ENCODE measurements around the gene KCTD20.

Gene KCTD20

DNA sequence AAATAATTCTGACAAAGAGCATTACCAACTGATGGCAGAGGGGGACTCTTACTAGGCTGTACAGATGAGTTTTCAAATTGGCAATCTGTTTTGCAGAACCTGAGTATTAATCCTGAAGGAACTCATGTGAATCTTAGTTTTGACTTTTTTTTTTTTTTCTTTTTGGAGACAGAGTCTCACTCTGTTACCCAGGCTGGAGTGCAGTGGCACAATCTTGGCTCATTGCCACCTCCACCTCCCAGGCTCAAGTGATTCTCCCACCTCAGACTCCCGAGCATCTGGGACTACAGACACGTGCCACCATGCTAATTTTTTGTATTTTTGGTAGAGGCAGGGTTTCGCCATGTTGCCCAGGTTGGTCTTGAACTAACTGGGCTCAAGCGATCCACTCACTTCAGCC, 49.3 kb downstream of the KCTD20 start:
- no peak for DNase-seq (ENCODE audit: low read depth)
- TF ChIP-seq, protein P1, sequence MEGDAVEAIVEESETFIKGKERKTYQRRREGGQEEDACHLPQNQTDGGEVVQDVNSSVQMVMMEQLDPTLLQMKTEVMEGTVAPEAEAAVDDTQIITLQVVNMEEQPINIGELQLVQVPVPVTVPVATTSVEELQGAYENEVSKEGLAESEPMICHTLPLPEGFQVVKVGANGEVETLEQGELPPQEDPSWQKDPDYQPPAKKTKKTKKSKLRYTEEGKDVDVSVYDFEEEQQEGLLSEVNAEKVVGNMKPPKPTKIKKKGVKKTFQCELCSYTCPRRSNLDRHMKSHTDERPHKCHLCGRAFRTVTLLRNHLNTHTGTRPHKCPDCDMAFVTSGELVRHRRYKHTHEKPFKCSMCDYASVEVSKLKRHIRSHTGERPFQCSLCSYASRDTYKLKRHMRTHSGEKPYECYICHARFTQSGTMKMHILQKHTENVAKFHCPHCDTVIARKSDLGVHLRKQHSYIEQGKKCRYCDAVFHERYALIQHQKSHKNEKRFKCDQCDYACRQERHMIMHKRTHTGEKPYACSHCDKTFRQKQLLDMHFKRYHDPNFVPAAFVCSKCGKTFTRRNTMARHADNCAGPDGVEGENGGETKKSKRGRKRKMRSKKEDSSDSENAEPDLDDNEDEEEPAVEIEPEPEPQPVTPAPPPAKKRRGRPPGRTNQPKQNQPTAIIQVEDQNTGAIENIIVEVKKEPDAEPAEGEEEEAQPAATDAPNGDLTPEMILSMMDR (IDR thresholded peaks at IDR 0.05; ENCODE audit: insufficient read depth, low read depth, low read length, missing control alignments) = no peak
- no peak overlapping the region for H3K4me3 ChIP-seq (ENCODE audit: low read depth, low read length)

DNA sequence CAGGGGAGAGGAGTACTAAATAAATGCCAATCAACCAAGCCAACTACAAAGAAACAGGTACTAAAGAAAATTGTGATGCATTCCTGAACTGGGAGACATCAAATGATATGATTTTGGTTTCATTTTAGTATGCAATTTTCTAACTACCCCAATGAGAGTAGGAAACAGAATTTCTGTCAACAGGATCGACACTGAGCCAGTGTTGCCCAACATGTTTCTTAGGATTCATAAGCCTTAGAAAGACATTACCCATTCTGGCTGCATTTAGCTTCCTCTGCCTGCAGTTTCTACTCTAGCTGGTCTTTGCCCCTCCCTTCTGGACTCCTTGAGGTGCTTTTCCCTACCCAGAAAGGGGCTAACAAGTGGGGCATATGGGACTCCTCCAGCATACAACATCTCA, 49.8 kb downstream of the KCTD20 start:
- TF ChIP-seq, protein P1 (IDR thresholded peaks at IDR 0.05; ENCODE audit: insufficient read depth, low read depth, low read length, missing control alignments) = no peak
- no peak for DNase-seq (ENCODE audit: low read depth)
- no peak overlapping the region for H3K4me3 ChIP-seq (ENCODE audit: low read depth, low read length)

DNA sequence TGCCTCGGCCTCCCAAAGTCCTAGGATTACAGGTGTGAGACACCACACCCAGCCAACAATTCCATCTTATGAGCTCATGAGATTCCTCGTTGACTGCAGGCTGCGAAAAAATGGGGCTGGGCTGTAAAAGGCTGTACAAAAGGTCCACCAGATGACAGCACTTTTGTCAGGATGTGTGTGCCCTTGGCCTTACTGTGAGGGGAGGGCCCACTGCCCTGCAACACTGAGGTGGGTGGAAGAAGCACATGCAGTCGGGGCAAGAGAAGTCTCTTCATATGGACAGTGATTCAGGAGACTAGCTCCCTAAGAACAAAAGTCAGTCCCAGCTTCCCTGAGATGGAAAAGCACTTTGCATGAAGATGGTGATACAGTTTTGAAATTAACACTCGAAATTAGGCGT, 50.5 kb downstream of the KCTD20 start:
- TF ChIP-seq, protein P1 (IDR thresholded peaks at IDR 0.05; ENCODE audit: insufficient read depth, low read depth, low read length, missing control alignments) = no peak

DNA sequence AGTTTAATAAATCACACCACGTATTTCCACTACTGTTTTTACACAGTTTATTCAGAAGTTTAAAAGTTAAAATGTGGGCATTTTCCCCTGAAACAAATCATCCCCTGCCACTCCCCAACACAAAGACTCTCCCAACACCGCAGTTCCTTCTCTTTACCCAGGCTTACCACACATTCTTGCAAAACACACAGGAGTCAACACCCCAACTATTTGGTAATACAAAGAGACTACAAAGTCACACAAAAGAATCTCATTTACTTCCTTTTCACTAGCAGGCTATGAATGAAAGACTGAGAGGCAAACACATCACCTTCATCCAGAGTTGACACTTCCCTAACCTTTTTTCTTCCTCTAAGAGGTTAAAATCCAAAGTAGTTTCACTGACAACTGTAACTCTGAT, 51.1 kb downstream of the KCTD20 start:
- no peak overlapping the region for H3K4me3 ChIP-seq (ENCODE audit: low read depth, low read length)
- TF ChIP-seq, protein P1 (IDR thresholded peaks at IDR 0.05; ENCODE audit: insufficient read depth, low read depth, low read length, missing control alignments) = no peak
- no peak for DNase-seq (ENCODE audit: low read depth)

More for the DNA sequence above, 50.5 kb downstream of the KCTD20 start:
- no peak for DNase-seq (ENCODE audit: low read depth)
- H3K4me3 ChIP-seq (ENCODE audit: low read depth, low read length) = no peak overlapping the region

DNA sequence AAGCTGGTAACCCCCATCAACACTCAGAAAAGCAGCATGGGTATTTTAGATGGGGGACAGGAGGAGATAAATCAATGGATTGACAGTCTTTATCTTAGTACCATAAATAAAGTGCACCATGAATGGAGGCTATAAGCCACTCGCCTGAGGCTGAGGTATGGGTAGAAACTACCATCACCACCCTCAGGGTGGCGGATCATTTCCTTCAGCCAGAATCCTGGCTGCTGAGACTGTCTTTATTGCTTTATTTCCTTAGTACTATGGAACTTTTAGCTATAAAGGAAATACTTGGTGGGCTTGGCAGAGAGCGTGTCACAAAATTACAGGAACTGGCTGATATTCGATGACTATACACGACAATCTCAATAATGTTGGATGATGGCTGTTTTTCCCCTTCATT, 52.3 kb downstream of the KCTD20 start:
- TF ChIP-seq, protein P1 (IDR thresholded peaks at IDR 0.05; ENCODE audit: insufficient read depth, low read depth, low read length, missing control alignments) = no peak
- H3K4me3 ChIP-seq (ENCODE audit: low read depth, low read length) = no peak overlapping the region
- DNase-seq (ENCODE audit: low read depth) = no peak

DNA sequence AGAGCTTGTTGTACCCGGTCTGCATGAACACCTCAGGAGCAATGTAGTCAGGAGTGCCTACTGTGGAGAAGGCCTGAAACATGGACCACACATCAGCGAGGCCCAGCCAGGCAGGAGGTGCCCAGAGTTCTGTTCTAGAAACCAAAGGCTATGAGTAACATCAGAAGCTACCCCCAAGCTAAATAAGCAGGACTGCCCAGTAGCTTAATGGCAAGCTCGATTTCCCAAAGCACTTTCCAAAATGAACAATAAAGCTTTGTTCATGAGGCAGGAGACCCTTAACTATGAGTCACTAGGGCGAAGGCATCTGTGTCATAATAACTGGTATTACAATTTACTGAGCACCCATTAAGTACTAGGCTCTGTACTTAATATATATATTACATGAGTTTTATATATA, 57.1 kb downstream of the KCTD20 start:
- H3K4me3 ChIP-seq (ENCODE audit: low read depth, low read length) = no peak overlapping the region
- TF ChIP-seq, protein P1 (IDR thresholded peaks at IDR 0.05; ENCODE audit: insufficient read depth, low read depth, low read length, missing control alignments) = no peak
- DNase-seq (ENCODE audit: low read depth) = no peak

DNA sequence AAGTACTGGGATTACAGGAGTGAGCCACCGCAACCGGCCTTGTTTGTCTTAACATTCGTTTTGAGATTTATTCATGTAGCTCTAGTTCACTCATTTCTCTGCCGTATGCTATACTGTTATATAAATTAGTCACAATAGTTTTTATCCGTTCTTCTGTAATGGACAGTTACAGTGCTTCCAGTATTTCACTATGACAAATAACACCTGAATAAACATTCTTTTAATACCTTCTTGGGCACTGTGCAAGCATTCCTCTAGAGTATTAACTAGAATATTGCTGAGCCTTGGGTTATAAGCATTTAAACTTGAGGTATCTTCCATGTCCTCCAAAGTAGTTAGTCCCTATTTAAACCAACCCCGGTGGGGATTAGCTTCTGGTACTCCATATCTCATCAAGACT, 58.9 kb downstream of the KCTD20 start:
- no peak for DNase-seq (ENCODE audit: low read depth)
- H3K4me3 ChIP-seq (ENCODE audit: low read depth, low read length) = no peak overlapping the region
- TF ChIP-seq, protein P1 (IDR thresholded peaks at IDR 0.05; ENCODE audit: insufficient read depth, low read depth, low read length, missing control alignments) = no peak

Measured in GM12865 (cell line).